GM18951 (cell line): ENCODE data around the gene BRD7.

Experiments used
- POLR2A ChIP-seq: IDR thresholded peaks from 4 replicates; pipeline ENCODE4 v1.6.1; 2011; ENCODE audit warnings: mild to moderate bottlenecking; ENCODE audit not compliant: insufficient read length, insufficient read depth; ENCODE audit errors: extremely low read depth
- in situ Hi-C: fragments of 300-500 bp; cut with MboI; formaldehyde crosslinking; loops from one replicate; pipeline ENCODE4 v1.12.0; 2022; ENCODE audit warnings: low sequenced_read_pairs, mixed read lengths, inconsistent platforms; ENCODE audit not compliant: unreplicated experiment

Gene BRD7

GRCh38 chr16:50395763-50396710, 27.2 kb upstream of the BRD7 start:
- in situ Hi-C loops = loop anchor here (25.0 kb wide), 1 partner anchor 416 kb away; no protein-coding TSS in a partner anchor
- TF ChIP-seq POLR2A = no peak

- in situ Hi-C loops = loop anchor here (25.0 kb wide), 1 partner anchor 418 kb away; no protein-coding TSS in a partner anchor
- no peak for TF ChIP-seq POLR2A
Measured at GRCh38 chr16:50393858-50394802, 25.3 kb upstream of the BRD7 start.

- in situ Hi-C loops = loop anchor here (25.0 kb wide), 1 partner anchor 419 kb away; no protein-coding TSS in a partner anchor
- TF ChIP-seq POLR2A = no peak
Measured at GRCh38 chr16:50393416-50393815, 24.6 kb upstream of the BRD7 start.

GRCh38 chr16:50390914-50391716, 22.3 kb upstream of the BRD7 start:
- in situ Hi-C loops = loop anchor here (25.0 kb wide), 1 partner anchor 421 kb away; no protein-coding TSS in a partner anchor
- TF ChIP-seq POLR2A = no peak

GRCh38 chr16:50390371-50390771, 21.6 kb upstream of the BRD7 start:
- in situ Hi-C loops = loop anchor here (25.0 kb wide), 1 partner anchor 422 kb away; no protein-coding TSS in a partner anchor
- no peak for TF ChIP-seq POLR2A

GRCh38 chr16:50389900-50390299, 21.1 kb upstream of the BRD7 start:
- in situ Hi-C loops = loop anchor here (25.0 kb wide), 1 partner anchor 422 kb away; no protein-coding TSS in a partner anchor

GRCh38 chr16:50388496-50388895, 19.7 kb upstream of the BRD7 start:
- in situ Hi-C loops = loop anchor here (25.0 kb wide), 1 partner anchor 424 kb away; no protein-coding TSS in a partner anchor

More at GRCh38 chr16:50389900-50390299, 21.1 kb upstream of the BRD7 start:
- no peak for TF ChIP-seq POLR2A

GRCh38 chr16:50386774-50387173, 18.0 kb upstream of the BRD7 start:
- TF ChIP-seq POLR2A = no peak
- in situ Hi-C loops = loop anchor here (25.0 kb wide), 1 partner anchor 426 kb away; no protein-coding TSS in a partner anchor

More at GRCh38 chr16:50388496-50388895, 19.7 kb upstream of the BRD7 start:
- no peak for TF ChIP-seq POLR2A

GRCh38 chr16:50386139-50386538, 17.4 kb upstream of the BRD7 start:
- TF ChIP-seq POLR2A = no peak
- in situ Hi-C loops = loop anchor here (25.0 kb wide), 1 partner anchor 426 kb away; no protein-coding TSS in a partner anchor

- in situ Hi-C loops = loop anchor here (25.0 kb wide), 1 partner anchor 428 kb away; no protein-coding TSS in a partner anchor
- TF ChIP-seq POLR2A = no peak
Measured at GRCh38 chr16:50384500-50385135, 15.8 kb upstream of the BRD7 start.

GRCh38 chr16:50381679-50382440, 13.1 kb upstream of the BRD7 start:
- in situ Hi-C loops = loop anchor here (25.0 kb wide), 1 partner anchor 430 kb away; no protein-coding TSS in a partner anchor
- TF ChIP-seq POLR2A = no peak

- no peak for TF ChIP-seq POLR2A
- in situ Hi-C loops = loop anchor here (25.0 kb wide), 1 partner anchor 434 kb away; no protein-coding TSS in a partner anchor
Measured at GRCh38 chr16:50378417-50378816, 9.6 kb upstream of the BRD7 start.
